GM12892 (cell line): ENCODE results near the gene NEU1.

Experiments used
- POLR2A ChIP-seq: IDR thresholded peaks from 2 replicates; pipeline ENCODE4 v1.6.1; 2011; ENCODE audit warnings: low read depth, low read length, control low read depth
- POLR2AphosphoS5 ChIP-seq: IDR thresholded peaks from 2 replicates; pipeline ENCODE4 v1.6.1; 2011; ENCODE audit warnings: low read depth, low read length, control low read depth

DNA sequence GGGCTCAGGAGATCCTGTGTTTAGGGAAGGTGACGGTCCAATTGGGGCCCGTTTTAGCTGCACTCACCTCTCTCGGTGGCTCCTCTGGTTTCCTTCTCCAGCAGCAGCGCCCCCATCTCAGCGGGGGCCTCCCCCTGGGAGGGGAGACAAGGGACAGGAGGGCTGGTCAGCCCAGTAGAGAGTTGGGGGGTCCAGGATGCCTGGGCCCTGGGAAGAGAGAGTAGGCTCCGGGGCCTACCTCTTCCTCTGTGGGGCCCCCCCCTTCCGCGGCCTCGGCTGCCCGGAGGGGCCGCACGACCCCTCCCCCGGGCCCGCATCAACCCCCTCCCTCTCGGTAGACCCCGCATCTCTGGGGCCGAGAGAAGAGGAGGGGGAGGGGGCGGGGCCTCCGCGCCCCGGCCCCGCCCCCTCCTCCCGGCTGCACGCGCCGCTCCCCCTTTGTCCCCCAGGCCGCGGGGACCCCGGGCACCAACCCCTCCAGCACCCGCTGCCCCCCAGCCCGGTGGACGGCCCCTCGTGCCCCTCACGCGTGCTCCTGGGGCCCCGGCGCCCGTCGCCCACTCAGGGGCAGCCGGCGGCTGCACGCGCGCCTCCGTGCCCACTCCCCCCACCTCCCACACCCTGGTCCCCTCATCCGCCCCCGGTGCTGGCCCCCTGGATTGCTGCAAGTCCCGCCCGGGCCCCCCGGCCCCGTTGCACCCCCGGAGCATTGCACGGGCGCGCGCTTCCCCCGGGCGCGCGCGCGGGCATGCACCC lies 34.4 kb upstream of the NEU1 start:
- no peak for TF ChIP-seq POLR2AphosphoS5
- no peak for TF ChIP-seq POLR2A
